Smooth muscle cell of the brain vasculature (primary cell): ENCODE data around the gene BRPF3.

Source experiments
- DNase-seq: peaks from one replicate; pipeline ENCODE4 v3.0.0-alpha.2; 2012; ENCODE audit warnings: low read depth, low spot score

BRPF3 gene

GRCh38 chr6:36268478-36269275 is 72.1 kb downstream of the BRPF3 start:
- DNase-seq = no peak

GRCh38 chr6:36269834-36270705 is 73.5 kb downstream of the BRPF3 start, which contains the start of gene PNPLA1:
PNPLA1 (plus strand) TSS chr6:36270060; CDS start chr6:36270460, 400 bp downstream.
- DNase-seq = no peak

- DNase-seq = no peak
Measured at GRCh38 chr6:36272234-36272633, 75.7 kb downstream of the BRPF3 start.

GRCh38 chr6:36273067-36273466 is 76.5 kb downstream of the BRPF3 start:
- DNase-seq = no peak

- DNase-seq = no peak
Measured at GRCh38 chr6:36273802-36274514, 77.4 kb downstream of the BRPF3 start.

GRCh38 chr6:36276581-36277536 is 80.3 kb downstream of the BRPF3 start:
- no peak for DNase-seq

GRCh38 chr6:36277946-36278470 is 81.5 kb downstream of the BRPF3 start:
- DNase-seq = no peak

GRCh38 chr6:36280467-36280866 is 83.9 kb downstream of the BRPF3 start:
- no peak for DNase-seq

- no peak for DNase-seq
Measured at GRCh38 chr6:36280983-36281382, 84.4 kb downstream of the BRPF3 start.
